HG02970 (cell line): ENCODE data around the gene PRPF8.
"Not testable (repeated sequence)": the region's sequence is repeated elsewhere in the genome, so short reads cannot be mapped to it uniquely, and the experiment has no call there.

ENCODE experiments used
- ATAC-seq: cut with Tn5 transposase; IDR thresholded peaks from one replicate; pipeline ENCODE4 v1.9.1; 2021; ENCODE audit warnings: mild to moderate bottlenecking, moderate library complexity, moderate number of reproducible peaks; ENCODE audit not compliant: unreplicated experiment, low FRiP score

The PRPF8 gene

GRCh38 chr17:1695365-1695764 is 10.7 kb upstream of the PRPF8 start:
- ATAC-seq = no peak

GRCh38 chr17:1693339-1693738 is 8.7 kb upstream of the PRPF8 start:
- ATAC-seq = no peak

- ATAC-seq = no peak
These were observed 6.0 kb upstream of the PRPF8 start for GRCh38 chr17:1690544-1691221.

GRCh38 chr17:1688405-1688804 is 3.7 kb upstream of the PRPF8 start:
- not testable (repeated sequence) for ATAC-seq

GRCh38 chr17:1686086-1686485 is 1.4 kb upstream of the PRPF8 start:
- ATAC-seq = no peak

- ATAC-seq = no peak
These were observed 1.2 kb downstream of the PRPF8 start for GRCh38 chr17:1683459-1683858.

GRCh38 chr17:1676401-1676800 is 8.3 kb downstream of the PRPF8 start:
- no peak for ATAC-seq

- ATAC-seq = no peak
These were observed 11.5 kb downstream of the PRPF8 start for GRCh38 chr17:1673041-1673785.

GRCh38 chr17:1663934-1664333 is 20.7 kb downstream of the PRPF8 start:
- not testable (repeated sequence) for ATAC-seq

GRCh38 chr17:1661045-1661444 is 23.6 kb downstream of the PRPF8 start:
- ATAC-seq = no peak

GRCh38 chr17:1658100-1658499 is 26.6 kb downstream of the PRPF8 start:
- no peak for ATAC-seq

- no peak for ATAC-seq
These were observed 30.9 kb downstream of the PRPF8 start for GRCh38 chr17:1653735-1654134.

GRCh38 chr17:1652794-1653193 is 31.9 kb downstream of the PRPF8 start:
- not testable (repeated sequence) for ATAC-seq

GRCh38 chr17:1651559-1651844 is 33.2 kb downstream of the PRPF8 start:
- ATAC-seq = no peak

- no peak for ATAC-seq
These were observed 33.7 kb downstream of the PRPF8 start for GRCh38 chr17:1650731-1651558.

- no peak for ATAC-seq
These were observed 34.7 kb downstream of the PRPF8 start, which contains the start of gene RILP for GRCh38 chr17:1649844-1650501. TSS of gene RILP (minus strand) at chr17:1649866. CDS start at chr17:1649804, 62 bp downstream.

- peak; percentile 51 for ATAC-seq
These were observed 35.5 kb downstream of the PRPF8 start for GRCh38 chr17:1648963-1649843.

GRCh38 chr17:1648173-1648962 is 36.3 kb downstream of the PRPF8 start:
- ATAC-seq = peak; percentile 3

GRCh38 chr17:1647802-1648171 is 36.9 kb downstream of the PRPF8 start:
- no peak for ATAC-seq
